Ovary (tissue), 9 donors: ENCODE data around the gene MOSMO. TPM values are rescaled to one million over a fixed set of nuclear protein-coding genes. Genes with fewer than 3 reads are reported as not detected.

Experiments used
- DNase-seq, 5 donors: peaks; one replicate each; pipeline ENCODE4 v3.0.0-alpha.2; 2019 to 2020
- H3K27ac ChIP-seq, 2 donors: fragments of 200-600 bp; one replicate each; pipeline versions ENCODE4 v1.5.1 to v1.8.0; 2019 to 2022
- H3K27me3 ChIP-seq: fragments of 200-600 bp; one replicate; pipeline ENCODE4 v1.8.0; 2022
- H3K36me3 ChIP-seq: fragments of 200-600 bp; sonication (generic); one replicate; pipeline ENCODE4 v1.5.1; 2019
- H3K4me1 ChIP-seq: one replicate; pipeline ENCODE4 v1.8.1; 2013; ENCODE audit warnings: mild to moderate bottlenecking, moderate library complexity; ENCODE audit not compliant: insufficient read depth
- H3K4me3 ChIP-seq: fragments of 200-600 bp; sonication (generic); one replicate; pipeline ENCODE4 v1.5.1; 2017
- H3K9me3 ChIP-seq, 2 donors: fragments of 200-600 bp in 1 of 2; sonication (generic) in 1 of 2; one replicate each; pipeline versions ENCODE4 v1.5.1 to v1.8.1; 2013 to 2019; ENCODE audit warnings: mild to moderate bottlenecking in 1 of 2, moderate library complexity in 1 of 2
- CTCF ChIP-seq, 3 donors: fragments of 450-650 bp in 2 of 3; fragments of 200-600 bp in 1 of 3; IDR thresholded peaks; one replicate each; pipeline versions ENCODE4 v1.5.1 to v1.8.0; 2016 to 2022; ENCODE audit warnings: antibody characterized with exemption in 3 of 3, mild to moderate bottlenecking in 1 of 3
- EP300 ChIP-seq: sonication (generic); formaldehyde crosslinking; IDR thresholded peaks from one replicate; pipeline ENCODE4 v1.6.1; 2017; ENCODE audit warnings: antibody characterized with exemption
- POLR2A ChIP-seq: fragments of 450-650 bp; IDR thresholded peaks from one replicate; pipeline ENCODE4 v1.6.1; 2017; ENCODE audit warnings: antibody characterized with exemption, mild to moderate bottlenecking, moderate library complexity
- WGBS, 3 donors: extraction: QIAGEN DNeasy Blood & Tissue Kit in 1 of 3; methylation state at CpG; one replicate each; pipeline versions ENCODE4 v1.1.5 to v1.1.7; 2013 to 2017; 5-methylcytosine and 5-hydroxymethylcytosine counted together
- intact Hi-C, 4 donors: fragments of 100-400 bp; cut with DNase I; formaldehyde crosslinking; loops; one replicate each; pipeline versions ENCODE4 v1.11.0 to v1.15.1; 2022 to 2023
- polyA plus RNA-seq, 2 donors: library from polyadenylated mRNA; stranded (reverse); fragments of 200-250 nt in 1 of 2; fragments of 350-450 nt in 1 of 2; fragmentation: Illumina TruSeq in 1 of 2; extraction: RNeasy Lipid Tissue Mini Kit (QIAGEN cat#74804) in 1 of 2; gene quantifications; one replicate each; pipeline ENCODE4 v1.2.3, GENCODE V29; 2013 to 2014
- total RNA-seq, 7 donors: library from RNA; depleted of rRNA in 2 of 7; stranded (reverse); fragments of >200 nt in 2 of 7; fragmentation: NEBNext Ultra II Directional in 3 of 7; extraction: Animal tissue kit (Norgen Biotek cat#: 25700) in 3 of 7; gene quantifications; one replicate each; pipeline versions ENCODE4 v1.1.0 to v1.2.4, GENCODE V29; 2016 to 2023
- donor health status: DM: no; HTN: no; CAD: no; lungs with moderate emphysema.
- donor health status: DM: no; HTN: no; CAD: no.
- donor health status: Bipolar disorder and iron deficiency.
- donor health status: DM: yes; HTN: yes; CAD: no.
- donor health status: DM: no; HTN: no; CAD: no.
- donor health status: DM: yes; HTN: yes; CAD: no.

MOSMO gene
- total and polyA plus RNA-seq, 9 donors = 11.6 to 33.3 (median 18.2) TPM

- peaks cover 7% of the 10 kb centered on the region for H3K4me1 ChIP-seq
- no peaks in the 10 kb centered on the region for H3K9me3 ChIP-seq
- DNase-seq = peak; percentile 27 to 60 (median 49)
- H3K27me3 ChIP-seq = no peaks in the 10 kb centered on the region
- intact Hi-C loops = loop anchor here (5.0 to 10.0 kb wide), 4 partner anchors 66 to 296 kb away; partner anchors contain the start of gene POLR3E (in 3 of the 4)
- TF ChIP-seq CTCF (IDR thresholded peaks at IDR 0.05) = no peak
- TF ChIP-seq POLR2A = no peak
- no peak for TF ChIP-seq EP300
- WGBS, 3 donors = 1 to 2% (median 1%) methylated on average over 55 to 65 of the region's 65 CpGs
- peak overlapping the region; percentile 57 for H3K4me3 ChIP-seq
- H3K27ac ChIP-seq = peak overlapping the region in 1 of 2 donors; percentile 37
- no peaks in the 10 kb centered on the region for H3K36me3 ChIP-seq
Observed at GRCh38 chr16:22008215-22009059, 526 bp downstream of the MOSMO start.

GRCh38 chr16:22010902-22011301, 3.0 kb downstream of the MOSMO start:
- Histone ChIP-seq H3K9me3 (no peaks in the 10 kb centered on the region), H3K27me3 (no peaks in the 10 kb centered on the region), H3K4me3 (no peak overlapping the region), H3K4me1 (peaks cover 7% of the 10 kb centered on the region), H3K36me3 (no peaks in the 10 kb centered on the region), H3K27ac (no peak overlapping the region)
- WGBS, 3 donors = 55 to 63% (median 55%) methylated on average over 5 of the region's 5 CpGs
- intact Hi-C loops = no loop called here
- TF ChIP-seq CTCF (IDR thresholded peaks at IDR 0.05) (no peak), POLR2A (no peak), EP300 (no peak)
- DNase-seq = no peak

DNA sequence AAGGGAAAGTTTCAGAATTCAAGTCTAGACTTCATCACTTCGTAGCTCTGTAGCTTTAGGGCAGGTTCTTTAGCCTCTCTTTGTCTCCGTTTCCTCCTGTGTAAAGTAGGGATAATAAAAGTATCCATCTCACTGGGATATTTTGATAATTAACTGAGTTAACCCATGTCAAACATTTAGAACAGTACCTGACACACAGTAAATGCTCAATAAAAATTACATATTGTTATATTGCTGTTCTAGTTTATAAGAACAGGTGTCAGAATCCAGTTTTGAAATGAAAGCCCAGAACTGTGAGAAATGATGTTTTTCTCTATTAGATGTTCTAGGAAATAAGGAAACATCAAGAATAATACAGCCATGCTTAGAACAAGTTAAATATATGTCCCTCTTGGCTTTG, 4.3 kb downstream of the MOSMO start:
- peaks cover 2% of the 10 kb centered on the region for H3K4me1 ChIP-seq
- intact Hi-C loops = no loop called here

GRCh38 chr16:22013486-22013885, 5.6 kb downstream of the MOSMO start:
- intact Hi-C loops = no loop called here
- Histone ChIP-seq H3K9me3 (no peaks in the 10 kb centered on the region), H3K27me3 (no peaks in the 10 kb centered on the region), H3K27ac (no peak overlapping the region), H3K4me1 (peaks cover 2% of the 10 kb centered on the region), H3K36me3 (no peaks in the 10 kb centered on the region), H3K4me3 (no peak overlapping the region)
- TF ChIP-seq EP300 (no peak), POLR2A (no peak), CTCF (IDR thresholded peaks at IDR 0.05) (no peak)
- no peak for DNase-seq
- WGBS, 3 donors = 72 to 75% (median 73%) methylated on average over 4 of the region's 4 CpGs

More for the DNA sequence above, 4.3 kb downstream of the MOSMO start:
- WGBS, 3 donors = 42 to 65% (median 42%) methylated on average over 2 of the region's 2 CpGs
- H3K27me3 ChIP-seq = no peaks in the 10 kb centered on the region
- H3K36me3 ChIP-seq = no peaks in the 10 kb centered on the region
- DNase-seq = no peak
- TF ChIP-seq POLR2A (no peak), EP300 (no peak), CTCF (IDR thresholded peaks at IDR 0.05) (no peak)
- no peak overlapping the region for H3K27ac ChIP-seq
- no peaks in the 10 kb centered on the region for H3K9me3 ChIP-seq
- H3K4me3 ChIP-seq = no peak overlapping the region
